HG02981 (cell line): ENCODE measurements around the gene NDE1.
"Not testable (repeated sequence)": the region's sequence is repeated elsewhere in the genome, so short reads cannot be mapped to it uniquely, and the experiment has no call there.

Source experiments
- ATAC-seq: cut with Tn5 transposase; IDR thresholded peaks from one replicate; pipeline ENCODE4 v1.9.1; 2021; ENCODE audit warnings: mild to moderate bottlenecking, moderate library complexity; ENCODE audit not compliant: unreplicated experiment

The NDE1 gene

GRCh38 chr16:15618392-15618791, 31.7 kb upstream of the NDE1 start:
- ATAC-seq, result no peak

GRCh38 chr16:15620611-15621195, 29.3 kb upstream of the NDE1 start:
- no peak for ATAC-seq

GRCh38 chr16:15621456-15621855, 28.6 kb upstream of the NDE1 start:
- no peak for ATAC-seq

- no peak for ATAC-seq
Measured at GRCh38 chr16:15621889-15622288, 28.2 kb upstream of the NDE1 start.

GRCh38 chr16:15631730-15632409, 18.2 kb upstream of the NDE1 start:
- no peak for ATAC-seq

GRCh38 chr16:15635926-15636325, 14.1 kb upstream of the NDE1 start:
- no peak for ATAC-seq

GRCh38 chr16:15636392-15636873, 13.6 kb upstream of the NDE1 start:
- peak; percentile 50 for ATAC-seq

- no peak for ATAC-seq
Measured at GRCh38 chr16:15639061-15639568, 10.9 kb upstream of the NDE1 start.

- ATAC-seq, result no peak
Measured at GRCh38 chr16:15640966-15641365, 9.1 kb upstream of the NDE1 start.

GRCh38 chr16:15641753-15642556, 8.1 kb upstream of the NDE1 start:
- no peak for ATAC-seq

- peak; percentile 56 for ATAC-seq
Measured at GRCh38 chr16:15642557-15643047, 7.4 kb upstream of the NDE1 start.

- peak; percentile 46 for ATAC-seq
Measured at GRCh38 chr16:15643048-15643945, 6.7 kb upstream of the NDE1 start, which contains the start of gene MARF1. Gene MARF1, minus strand, starts transcription at chr16:15643154. Its CDS starts 3,921 bp downstream, at chr16:15639233.

GRCh38 chr16:15643946-15644250, 6.1 kb upstream of the NDE1 start:
- ATAC-seq, result no peak

- no peak for ATAC-seq
Measured at GRCh38 chr16:15644267-15644961, 5.6 kb upstream of the NDE1 start.

- not testable (repeated sequence) for ATAC-seq
Measured at GRCh38 chr16:15644962-15645465, 5.0 kb upstream of the NDE1 start.

- ATAC-seq, result not testable (repeated sequence)
Measured at GRCh38 chr16:15646557-15647293, 3.3 kb upstream of the NDE1 start.

- no peak for ATAC-seq
Measured at GRCh38 chr16:15647294-15648014, 2.6 kb upstream of the NDE1 start.

GRCh38 chr16:15648135-15648730, 1.8 kb upstream of the NDE1 start:
- ATAC-seq, result no peak
